Measurements from ENCODE around the gene CDH4. TPM values are rescaled to one million over a fixed set of nuclear protein-coding genes. Genes with fewer than 3 reads are reported as not detected.
"Not testable (repeated sequence)": the region's sequence is repeated elsewhere in the genome, so short reads cannot be mapped to it uniquely, and the experiment has no call there.

Gene CDH4
- total RNA-seq, 1 donor from 2014 or later: 2.2 TPM

DNA sequence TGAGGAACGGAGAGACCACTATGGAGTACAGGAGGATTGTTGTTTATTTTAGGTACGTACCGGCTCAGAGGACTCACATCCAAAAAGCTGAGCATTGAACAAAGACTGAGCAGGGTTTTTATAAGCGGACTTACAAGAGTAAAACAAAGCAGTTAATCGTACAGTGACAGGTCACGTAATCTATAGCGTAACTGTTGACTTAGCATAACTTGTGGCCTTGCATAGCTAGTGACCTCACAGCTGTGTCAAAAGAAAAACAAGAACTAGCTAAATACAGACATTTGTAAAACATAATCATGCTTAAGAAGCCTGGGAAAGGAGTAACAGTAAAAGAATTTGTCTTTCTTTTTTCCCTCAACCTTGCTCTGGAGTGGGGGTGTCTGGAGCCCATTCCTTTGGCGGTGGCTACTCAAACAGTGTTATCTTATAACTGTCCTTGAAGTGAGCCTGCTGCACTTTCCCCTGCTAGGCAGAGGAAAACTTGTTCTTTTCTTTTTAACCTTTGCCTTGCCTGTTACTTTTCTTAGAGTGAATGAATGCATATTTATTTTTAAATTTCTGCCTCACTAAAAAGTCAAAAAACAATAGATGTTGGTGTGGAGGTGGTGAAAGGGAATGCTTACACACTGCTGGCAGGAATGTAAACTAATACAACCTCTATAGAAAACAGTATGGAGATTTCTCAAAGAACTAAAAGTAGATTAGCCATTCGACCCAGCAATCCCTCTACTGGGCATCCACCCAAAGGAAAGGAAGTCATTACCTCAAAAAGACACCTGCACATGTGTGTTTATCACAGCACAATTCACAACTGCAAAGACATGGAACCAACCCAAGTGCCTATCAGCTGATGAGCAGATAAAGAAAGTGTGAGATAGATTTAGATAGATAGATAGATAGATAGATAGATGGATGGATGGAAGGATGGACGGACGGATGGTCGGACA lies 704.6 kb downstream of the CDH4 start:
- intact Hi-C loops (cut with DNase I): no loop called here
- ATAC-seq (no peak), DNase-seq (ENCODE audit: low spot score) (no peak)

DNA sequence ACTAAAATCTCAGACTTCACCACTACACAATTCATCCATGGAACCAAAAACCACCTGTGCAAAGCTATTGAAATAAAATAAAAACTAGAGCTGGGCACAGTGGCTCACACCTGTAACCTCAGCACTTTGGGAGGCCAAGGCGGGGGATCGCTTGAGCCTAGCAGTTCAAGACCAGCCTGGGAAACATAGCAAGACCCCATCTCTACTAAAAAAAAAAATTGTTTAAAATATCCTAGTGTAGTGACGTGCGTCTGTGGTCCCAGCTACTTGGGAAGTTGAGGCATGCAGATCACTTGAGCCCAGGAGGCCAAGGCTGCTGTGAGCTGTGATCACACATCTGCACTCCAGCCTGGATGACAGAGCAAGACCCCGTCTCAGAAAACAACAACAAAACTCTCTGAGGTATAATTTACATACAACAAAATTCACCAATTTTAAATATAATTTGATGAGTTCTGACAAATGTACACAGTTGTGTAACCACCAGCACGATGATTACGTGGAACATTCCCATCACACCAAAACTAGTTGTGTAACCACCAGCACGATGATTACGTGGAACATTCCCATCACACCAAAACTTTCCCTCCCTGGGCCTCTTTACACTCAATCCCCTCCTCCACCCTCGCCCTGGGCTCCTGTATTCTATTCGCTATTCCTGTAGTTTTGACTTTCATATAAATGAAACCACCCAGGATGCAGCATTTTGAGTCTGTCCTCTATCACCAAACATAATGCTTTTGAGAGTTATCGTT lies 706.1 kb downstream of the CDH4 start:
- ATAC-seq (no peak), DNase-seq (ENCODE audit: low spot score) (no peak)
- intact Hi-C loops (cut with DNase I): no loop called here

DNA sequence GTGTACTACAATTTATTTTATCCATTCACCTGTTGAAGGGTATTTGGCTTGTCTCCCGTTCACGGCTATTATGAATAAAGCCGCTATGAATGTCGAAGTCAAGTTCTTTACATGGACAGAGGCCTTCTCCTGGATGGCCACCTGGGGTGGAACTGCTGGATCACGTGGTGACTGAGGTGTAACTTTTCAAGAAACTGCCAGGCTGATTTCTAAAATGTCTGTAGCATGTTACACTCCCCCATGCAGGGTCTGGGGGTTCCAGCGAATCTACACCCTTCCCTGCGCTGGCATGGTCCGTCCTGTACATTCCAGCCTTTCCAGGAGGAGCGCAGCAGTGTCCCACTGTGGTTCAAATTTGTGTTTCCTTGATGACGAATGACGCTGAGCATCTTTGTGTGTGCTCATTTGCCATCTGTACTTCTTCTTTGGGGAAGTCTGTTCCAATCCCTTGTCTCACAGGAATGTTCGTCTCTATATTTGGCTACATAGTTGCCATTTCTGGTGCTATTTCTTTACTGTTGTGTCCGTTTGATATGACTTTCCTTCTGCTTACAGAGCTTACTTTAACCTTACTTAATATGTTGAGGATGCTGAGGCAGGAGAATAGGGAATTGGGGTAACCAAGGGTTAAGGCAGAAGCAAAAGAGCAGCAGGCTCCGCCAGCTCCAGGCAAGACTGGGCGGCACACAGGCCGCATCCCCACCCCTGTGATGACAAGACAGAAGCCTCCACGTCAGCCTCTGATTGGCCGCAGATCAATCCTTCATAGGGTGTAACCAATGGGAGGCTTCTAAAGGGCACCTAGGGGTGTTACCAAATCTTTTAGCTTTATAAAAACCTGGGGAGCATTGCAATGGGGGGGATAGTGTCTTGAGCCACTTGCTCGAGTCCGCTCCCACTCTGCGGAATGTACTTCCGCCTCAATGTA lies 707.0 kb downstream of the CDH4 start:
- DNase-seq (ENCODE audit: low spot score): no peak
- intact Hi-C loops (cut with DNase I): no loop called here
- no peak for ATAC-seq

DNA sequence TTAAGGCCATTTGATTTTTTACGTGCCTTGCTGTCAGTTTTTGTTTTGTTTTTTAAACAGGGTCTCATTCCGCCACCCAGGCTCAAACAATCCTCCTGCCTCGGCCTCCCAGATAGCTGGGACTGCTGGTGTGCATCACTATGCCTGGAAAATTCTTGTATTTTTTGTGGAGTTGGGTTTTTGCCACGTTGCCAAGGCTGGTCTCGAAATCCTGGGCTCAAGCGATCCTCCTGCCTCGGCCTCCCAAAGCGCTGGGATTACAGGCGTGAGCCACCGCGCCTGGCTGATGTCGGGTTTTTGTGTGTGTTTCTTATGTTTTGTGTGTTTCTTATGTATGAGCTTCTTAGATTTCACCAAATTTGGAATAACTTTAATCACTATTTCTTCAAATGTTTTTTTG lies 708.8 kb downstream of the CDH4 start:
- ATAC-seq (no peak), DNase-seq (ENCODE audit: low spot score) (no peak)
- intact Hi-C loops (cut with DNase I): no loop called here

DNA sequence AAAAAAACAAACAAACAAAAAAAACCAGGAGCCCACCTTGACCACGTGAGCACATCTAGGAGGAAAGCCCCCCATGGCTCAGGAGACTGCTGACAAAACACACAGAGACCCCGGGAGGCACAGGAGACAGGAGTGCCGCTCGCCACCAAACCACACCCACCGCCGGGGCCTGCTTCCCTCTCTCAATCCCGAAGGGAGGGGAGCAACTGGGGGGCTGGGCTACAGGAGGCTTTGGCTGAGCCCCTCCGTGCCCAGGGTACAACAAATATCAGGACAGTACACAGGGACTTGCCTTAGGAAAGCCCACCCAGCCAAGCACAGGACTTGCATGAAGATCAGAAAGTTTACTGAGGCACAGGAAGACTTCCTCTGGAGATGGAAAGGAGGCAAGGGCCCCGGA lies 711.1 kb downstream of the CDH4 start:
- intact Hi-C loops (cut with DNase I): no loop called here
- DNase-seq (ENCODE audit: low spot score) (no peak), ATAC-seq (no peak)

DNA sequence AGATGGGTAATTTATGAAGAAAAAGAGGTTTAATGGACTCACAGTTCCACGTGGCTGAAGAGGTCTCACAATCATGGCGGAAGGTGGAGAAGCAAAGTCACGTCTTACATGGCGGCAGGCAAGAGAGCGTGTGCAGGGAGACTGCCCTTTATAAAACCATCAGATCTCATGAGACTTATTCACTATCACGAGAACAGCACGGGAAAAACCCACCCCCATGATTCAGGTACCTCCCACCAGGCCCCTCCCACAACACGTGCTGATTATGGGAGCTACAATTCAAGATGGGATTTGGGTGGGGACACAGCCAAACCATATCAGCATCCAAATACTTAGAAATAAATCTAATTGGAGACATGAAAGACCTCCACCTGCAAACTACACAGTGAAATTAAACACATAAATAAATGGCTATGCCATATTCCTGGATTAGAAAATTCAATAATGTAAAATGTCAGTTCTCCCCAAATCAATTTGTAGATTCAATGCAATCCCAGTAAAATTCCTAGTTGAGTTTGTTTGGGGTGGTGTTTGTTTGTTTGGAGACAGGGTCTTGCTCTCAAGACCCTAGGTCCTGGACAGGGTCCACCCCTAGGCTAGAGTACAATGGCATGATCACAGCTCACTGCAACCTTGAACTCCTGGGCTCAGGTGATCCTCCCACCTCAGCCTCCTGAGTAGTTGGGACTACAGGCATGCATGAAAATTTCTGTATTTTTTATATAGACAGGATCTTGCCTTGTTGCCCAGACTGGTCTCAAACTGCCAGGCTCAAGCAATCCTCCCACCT lies 712.0 kb downstream of the CDH4 start:
- DNase-seq (ENCODE audit: low spot score) (no peak), ATAC-seq (no peak)
- intact Hi-C loops (cut with DNase I): no loop called here

DNA sequence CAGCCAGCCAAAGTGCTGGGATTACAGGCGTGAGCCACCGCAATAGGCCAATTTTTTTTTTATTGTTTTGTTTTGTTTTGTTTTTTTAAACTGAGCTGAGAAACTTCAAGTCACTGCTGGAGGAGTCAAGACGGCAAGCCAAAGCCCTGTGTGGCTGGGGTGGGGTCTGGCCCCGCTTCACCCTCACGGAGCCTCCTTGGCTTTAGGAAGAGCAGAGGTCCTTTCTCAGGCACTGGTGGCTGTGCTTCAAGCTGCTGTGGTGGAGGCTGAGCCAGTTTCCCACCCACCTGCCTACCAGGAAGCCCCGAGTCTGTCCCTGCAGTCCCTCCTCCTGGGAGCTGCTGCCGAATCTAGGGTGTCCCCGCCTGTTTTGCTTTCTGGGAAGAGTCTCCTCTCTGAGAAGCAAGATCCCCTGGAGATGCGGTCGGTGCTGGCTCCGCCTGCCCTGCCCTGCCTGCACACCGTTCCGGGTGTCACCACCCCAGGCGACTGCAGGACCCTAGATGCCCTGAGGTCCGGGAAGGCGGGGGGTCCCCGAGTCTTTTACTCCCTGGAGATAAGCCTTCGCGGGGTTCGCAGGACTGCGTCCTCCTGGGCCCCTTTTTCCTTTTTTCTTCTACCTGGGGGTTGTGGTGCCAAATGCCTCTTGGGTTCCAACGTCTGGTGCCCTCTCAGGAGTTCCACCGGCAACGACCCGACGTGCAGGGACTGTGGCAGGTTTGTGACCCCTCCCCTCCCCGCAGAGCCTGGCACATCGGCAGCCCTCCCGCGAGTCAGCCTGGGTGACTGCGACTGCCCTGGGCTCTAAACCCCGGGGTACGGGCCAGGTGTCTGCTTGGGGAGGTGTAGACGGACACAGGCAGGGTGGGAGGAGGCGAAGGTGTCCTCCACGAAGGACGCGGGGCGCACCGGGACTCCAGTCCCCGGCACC lies 712.9 kb downstream of the CDH4 start:
- DNase-seq (ENCODE audit: low spot score) (no peak), ATAC-seq (no peak)
- intact Hi-C loops (cut with DNase I): no loop called here

DNA sequence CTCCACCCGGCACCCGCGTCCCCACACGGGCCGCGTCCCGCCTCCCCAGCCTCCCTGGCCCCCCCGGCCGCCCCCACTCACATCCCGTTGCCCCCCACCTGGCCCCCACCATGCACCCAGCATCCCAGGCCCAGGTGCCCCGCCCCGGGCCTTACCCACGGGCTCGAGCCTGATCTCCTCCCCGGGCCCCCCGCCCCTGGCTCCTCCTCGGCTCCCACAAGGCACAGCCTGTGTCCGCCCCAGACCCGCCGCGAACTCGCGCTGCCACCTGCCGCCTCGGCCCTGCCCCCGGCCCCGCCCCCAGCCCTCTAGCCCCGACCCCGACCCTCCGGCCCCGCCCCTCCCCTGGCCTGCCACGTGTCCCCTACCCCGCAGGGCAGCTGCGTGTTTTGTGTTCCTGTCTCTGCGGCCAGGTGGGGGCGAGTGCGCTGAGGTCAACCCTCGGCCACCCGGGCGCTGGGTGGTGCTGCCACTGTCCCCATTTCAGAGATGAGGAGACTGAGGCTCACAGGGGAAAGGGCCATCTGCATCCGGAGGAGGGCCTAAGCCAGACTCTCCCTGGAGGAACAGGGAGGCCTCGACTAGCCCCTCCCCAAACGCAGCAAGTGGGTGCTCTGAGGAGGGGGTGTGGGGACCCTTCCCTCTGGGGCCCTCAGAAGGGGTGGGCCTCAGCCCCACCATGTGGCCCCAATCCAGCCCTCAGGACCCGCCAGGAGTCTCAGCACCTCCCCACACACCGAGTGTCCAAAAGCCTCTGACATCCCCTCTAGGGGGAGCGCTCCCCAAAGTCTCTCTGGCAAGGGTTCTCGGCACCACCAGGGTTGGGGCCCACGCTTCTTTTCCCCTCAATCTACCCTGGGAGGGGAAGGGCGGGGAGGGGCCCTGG lies 713.8 kb downstream of the CDH4 start:
- DNase-seq (ENCODE audit: low spot score) (no peak), ATAC-seq (no peak)
- intact Hi-C loops (cut with DNase I): no loop called here

DNA sequence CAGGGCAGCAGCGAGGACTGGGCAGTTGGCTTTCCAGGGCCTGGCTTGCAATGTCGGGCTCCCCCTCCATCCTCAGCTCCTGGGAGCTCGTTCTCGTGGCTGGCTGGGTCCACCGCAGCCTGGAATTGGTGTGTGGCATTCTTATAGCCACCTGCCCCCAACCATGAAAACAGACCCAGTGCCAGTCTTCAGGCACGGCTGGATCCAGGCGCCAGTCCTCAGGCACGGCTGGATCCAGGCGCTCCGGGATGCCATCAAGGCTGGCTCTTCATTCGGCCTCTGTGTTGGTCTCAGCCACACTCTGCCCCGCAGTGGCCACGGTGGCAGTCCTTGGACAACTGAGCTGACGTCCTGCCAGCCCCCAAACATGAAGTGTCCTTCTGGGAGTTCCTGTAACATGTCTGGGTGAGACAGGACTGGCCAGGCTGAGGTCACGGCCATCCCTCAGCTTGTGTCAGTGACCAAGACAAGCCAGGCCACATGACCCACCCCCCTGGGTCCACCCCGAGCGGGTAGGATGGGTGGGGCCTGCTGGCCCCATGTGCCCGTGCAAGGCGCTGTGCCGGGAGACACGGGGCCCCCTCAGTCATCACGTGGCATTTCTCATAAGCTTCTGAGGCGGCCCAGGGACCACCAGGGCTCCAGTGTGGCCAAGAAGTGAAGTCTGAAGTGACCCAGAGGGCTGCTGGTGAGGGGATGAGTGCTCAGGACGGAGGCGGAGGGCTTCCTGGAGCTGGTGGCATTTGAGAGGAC lies 714.6 kb downstream of the CDH4 start:
- no peak for ATAC-seq
- DNase-seq (ENCODE audit: low spot score): no peak
- intact Hi-C loops (cut with DNase I): no loop called here

DNA sequence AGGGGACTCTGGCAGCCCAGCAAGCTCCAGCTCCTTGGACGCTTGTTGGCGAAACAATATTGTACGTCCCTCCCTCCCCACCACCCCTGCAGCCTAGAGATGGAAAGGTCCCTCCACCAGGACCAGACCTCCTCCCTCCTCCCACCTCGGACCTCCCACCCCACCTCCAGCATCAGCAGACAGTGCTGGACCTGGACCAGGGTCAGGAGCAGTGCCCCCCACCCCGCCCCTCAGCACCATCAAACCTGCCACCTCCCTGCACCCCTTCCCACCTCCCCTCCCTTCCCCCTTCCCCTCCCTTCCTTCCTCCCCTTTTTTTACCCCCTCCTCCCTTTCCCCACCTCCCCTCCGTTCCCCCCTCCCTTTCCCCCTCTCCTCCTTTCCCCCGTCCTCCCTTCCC lies 715.2 kb downstream of the CDH4 start:
- intact Hi-C loops (cut with DNase I): no loop called here
- no peak for ATAC-seq

DNA sequence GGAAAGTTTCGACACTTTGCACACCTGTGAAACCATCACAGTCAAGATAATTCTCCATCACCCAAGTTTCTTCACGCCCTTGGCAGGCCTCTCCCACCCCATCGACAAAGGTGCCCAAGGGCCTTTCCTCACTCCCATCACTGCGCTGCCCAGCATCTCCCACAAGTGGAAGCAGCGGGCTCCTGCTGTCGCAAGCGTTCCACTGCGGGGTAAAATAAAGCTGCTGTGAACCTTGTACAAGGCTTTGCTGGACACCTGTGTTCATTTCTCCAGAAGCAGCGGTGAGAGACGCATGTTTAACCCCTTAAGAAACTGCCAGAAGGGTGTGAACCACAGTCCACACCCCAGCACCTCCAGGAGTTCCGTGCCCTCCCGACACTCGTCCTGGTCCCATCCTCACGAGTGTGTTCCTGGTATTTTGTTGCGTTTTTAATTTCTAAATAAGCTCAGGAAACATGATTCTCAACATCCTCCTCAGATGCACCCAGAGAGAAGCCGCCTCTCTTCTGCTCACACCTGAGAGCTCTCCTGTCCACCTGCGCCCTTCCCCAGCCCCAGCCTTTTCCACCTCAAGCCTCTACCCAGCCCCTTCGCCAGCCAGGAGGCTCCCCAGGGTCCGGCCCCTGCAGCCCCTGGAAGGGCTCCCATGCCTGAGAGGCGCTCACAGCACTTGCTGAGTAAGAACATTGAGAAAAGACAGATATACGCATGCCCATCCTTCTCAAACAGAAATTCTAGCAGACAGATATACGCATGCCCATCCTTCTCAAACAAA lies 716.2 kb downstream of the CDH4 start:
- DNase-seq (ENCODE audit: low spot score) (no peak), ATAC-seq (no peak)
- intact Hi-C loops (cut with DNase I): no loop called here

More for the DNA sequence above, 715.2 kb downstream of the CDH4 start:
- no peak for DNase-seq (ENCODE audit: low spot score)

DNA sequence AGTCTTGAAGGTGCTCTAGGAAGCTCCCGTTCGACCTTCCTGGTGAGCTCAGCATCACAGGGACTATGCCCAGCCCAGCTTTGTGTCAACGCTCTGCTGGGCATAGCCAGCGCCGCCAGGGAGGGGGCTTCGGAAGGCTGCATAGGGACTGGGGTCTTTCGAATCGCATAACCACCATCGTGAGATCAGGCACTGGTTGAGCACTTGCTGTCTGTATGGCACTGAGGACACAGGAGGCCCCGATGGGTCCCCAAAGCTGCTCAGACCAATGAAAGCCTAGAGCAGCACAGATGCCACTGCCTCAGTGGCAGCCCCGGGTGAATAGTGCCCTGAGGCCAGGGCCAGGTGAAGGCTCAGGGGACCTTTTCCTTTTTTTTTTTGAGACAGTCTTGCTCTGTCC lies 716.9 kb downstream of the CDH4 start:
- no peak for ATAC-seq
- no peak for DNase-seq (ENCODE audit: low spot score)
- intact Hi-C loops (cut with DNase I): no loop called here

DNA sequence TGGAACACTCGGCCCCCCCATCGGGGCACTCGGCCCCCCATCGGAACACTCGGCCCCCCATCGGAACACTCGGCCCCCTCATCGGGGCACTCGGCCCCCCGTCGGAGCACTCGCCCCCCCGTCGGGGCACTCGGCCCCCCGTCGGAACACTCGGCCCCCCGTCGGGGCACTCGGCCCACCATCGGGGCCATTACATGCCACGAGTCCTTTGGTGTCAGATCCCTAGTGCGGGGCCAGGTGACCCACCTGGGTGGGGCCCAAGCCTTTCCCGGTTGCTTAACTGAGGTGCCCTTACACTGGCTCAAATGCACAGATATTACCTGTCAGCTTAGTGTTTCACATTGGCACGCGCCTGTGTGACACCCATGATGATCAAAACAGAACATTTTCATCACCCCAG lies 717.7 kb downstream of the CDH4 start:
- DNase-seq (ENCODE audit: low spot score) (peak; percentile 28), ATAC-seq (no peak)
- intact Hi-C loops (cut with DNase I): no loop called here

DNA sequence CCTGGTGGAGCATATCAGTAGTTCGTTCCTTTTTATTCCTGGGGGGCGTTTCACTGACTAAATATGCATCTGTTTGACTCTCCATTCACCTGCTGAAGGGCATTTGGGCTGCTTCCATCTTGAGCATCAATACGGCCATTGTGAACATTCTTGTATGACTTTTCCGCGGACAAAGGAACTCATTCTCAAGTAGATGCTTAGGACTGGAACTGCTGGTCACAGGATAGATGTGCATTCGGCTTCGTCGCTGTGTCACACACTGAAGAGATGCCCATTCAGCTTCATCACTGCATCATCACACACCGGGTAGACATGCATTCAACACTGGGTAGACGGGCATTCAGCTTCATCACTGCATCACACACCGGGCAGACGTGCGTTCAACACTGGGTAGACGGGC lies 718.3 kb downstream of the CDH4 start:
- intact Hi-C loops (cut with DNase I): no loop called here
- peak; percentile 13 for DNase-seq (ENCODE audit: low spot score)
- ATAC-seq: no peak

DNA sequence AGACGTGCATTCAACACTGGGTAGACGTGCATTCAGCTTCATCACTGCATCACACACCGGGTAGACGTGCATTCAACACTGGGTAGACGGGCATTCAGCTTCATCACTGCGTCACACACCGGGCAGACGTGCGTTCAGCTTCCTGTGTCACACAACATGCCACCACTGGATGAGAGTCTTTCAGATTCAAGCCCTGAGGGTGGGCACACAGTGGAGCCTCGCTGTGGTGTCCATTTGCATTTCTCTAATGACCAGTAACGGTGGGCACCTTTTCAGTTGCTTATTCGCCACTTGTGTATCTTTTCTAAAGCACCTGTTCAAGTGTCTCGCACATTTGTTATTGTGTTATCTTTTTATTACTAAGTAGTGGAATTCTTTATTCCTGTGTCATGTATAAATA lies 719.5 kb downstream of the CDH4 start:
- not testable (repeated sequence) for ATAC-seq

More for the DNA sequence above, 719.5 kb downstream of the CDH4 start:
- intact Hi-C loops (cut with DNase I): not testable (repeated sequence)
- peak; percentile 25 for DNase-seq (ENCODE audit: low spot score)
